HG03558 (cell line): ENCODE results near the gene PLA2G2F.

Experiments
- ATAC-seq: cut with Tn5 transposase; IDR thresholded peaks from one replicate; pipeline ENCODE4 v1.9.1; 2021; ENCODE audit warnings: moderate number of reproducible peaks; ENCODE audit not compliant: unreplicated experiment; ENCODE audit errors: extremely low read depth

The PLA2G2F gene, protein sequence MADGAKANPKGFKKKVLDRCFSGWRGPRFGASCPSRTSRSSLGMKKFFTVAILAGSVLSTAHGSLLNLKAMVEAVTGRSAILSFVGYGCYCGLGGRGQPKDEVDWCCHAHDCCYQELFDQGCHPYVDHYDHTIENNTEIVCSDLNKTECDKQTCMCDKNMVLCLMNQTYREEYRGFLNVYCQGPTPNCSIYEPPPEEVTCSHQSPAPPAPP

GRCh38 chr1:20138961-20139550, at the start of gene PLA2G2F:
PLA2G2F (plus strand) TSS chr1:20139323; CDS start chr1:20139428, 105 bp downstream.
- ATAC-seq = no peak

DNA sequence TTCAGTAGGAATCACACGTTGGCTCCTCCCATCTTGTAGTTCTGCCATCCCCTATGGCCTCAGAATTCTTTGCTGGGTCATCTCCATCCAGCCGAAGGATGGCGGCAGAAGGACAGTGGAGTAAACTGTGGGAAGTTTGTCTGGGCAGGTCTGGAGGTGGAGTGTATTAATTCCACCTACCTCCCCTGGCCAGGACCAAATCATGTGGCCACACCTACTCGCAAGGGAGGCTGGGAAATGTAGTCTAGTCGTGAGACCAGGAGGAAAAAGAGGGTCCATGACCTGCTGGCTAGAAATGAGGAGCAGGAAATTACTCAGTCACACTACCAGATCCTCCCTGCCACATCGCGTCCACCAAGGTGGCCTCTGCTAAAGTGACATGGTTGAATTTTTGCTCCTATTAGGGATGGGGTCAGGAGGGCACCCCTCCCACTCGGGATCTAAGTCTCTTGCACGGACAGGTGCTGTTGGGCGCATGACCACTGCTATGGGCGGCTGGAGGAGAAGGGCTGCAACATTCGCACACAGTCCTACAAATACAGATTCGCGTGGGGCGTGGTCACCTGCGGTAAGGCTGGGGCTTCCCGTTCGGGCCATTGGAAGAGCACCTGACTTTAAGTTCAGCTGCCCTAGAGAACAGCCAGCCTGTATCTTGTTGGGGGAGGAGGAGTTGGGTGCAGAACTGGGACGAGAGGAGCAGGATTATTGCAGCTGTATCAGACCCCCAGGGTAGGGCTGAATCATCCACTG, 49.6 kb upstream of the PLA2G2F start:
- ATAC-seq = no peak

DNA sequence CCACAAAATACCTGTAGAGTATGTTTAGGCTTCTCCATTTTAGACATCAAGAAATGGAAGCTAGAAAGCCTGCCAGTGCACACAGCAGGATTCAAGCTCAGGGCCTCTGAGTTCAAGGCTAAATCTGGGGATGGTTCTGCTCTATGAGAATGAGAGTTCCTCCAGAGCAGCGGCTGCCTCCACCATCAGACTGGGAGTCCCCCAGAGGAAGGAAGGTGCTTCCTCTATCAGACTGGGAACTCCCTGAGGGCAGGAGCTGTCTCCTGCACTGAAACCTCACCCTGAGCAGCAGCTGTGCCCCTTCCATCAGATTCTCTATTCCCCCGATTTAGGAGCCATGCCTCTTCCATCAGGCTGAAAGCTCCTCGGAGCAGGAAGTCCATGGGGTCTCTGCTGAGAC, 49.0 kb upstream of the PLA2G2F start:
- no peak for ATAC-seq

- ATAC-seq = no peak
Observed at GRCh38 chr1:20090641-20091040, 48.5 kb upstream of the PLA2G2F start.

DNA sequence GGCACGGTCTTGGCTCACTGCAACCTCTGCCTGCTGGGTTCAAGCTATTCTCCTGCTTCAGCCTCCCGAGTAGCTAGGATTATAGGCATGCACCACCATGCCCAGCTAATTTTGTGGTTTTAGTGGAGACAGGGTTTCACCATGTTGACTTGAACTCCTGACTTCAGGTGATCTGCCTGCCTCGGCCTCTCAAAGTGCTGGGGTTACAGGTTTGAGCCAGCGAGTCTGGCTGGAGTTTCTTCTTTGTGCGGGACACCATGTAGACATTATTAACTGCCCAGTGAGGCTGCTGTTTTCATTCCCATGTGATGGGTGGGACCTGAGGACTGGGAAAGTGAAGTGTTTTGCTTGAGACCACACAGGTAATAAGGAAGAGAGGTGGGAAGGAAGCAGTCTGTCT, 45.8 kb upstream of the PLA2G2F start:
- no peak for ATAC-seq

DNA sequence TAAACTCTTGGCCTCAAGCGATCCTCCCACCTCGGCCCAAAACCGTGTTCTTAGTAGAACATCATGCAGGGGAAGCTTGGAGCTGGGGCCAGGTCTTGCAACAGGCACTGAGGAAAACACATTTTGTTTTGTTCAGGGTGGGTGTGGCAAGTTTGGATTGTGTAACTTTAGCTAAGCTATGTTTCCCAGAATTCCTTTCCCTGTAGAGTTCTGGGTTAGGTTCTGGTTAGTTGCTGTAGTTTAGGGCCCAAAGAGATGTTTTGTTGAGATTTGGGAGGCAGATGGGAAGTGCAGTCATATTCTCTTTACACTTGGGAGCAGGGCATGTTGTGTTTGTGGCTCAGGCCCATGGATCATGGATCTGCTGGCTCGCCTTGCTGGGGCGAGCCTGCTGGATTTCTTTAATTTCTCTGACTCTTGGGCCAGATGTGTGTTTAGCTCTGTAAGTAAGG, 45.2 kb upstream of the PLA2G2F start:
- no peak for ATAC-seq

DNA sequence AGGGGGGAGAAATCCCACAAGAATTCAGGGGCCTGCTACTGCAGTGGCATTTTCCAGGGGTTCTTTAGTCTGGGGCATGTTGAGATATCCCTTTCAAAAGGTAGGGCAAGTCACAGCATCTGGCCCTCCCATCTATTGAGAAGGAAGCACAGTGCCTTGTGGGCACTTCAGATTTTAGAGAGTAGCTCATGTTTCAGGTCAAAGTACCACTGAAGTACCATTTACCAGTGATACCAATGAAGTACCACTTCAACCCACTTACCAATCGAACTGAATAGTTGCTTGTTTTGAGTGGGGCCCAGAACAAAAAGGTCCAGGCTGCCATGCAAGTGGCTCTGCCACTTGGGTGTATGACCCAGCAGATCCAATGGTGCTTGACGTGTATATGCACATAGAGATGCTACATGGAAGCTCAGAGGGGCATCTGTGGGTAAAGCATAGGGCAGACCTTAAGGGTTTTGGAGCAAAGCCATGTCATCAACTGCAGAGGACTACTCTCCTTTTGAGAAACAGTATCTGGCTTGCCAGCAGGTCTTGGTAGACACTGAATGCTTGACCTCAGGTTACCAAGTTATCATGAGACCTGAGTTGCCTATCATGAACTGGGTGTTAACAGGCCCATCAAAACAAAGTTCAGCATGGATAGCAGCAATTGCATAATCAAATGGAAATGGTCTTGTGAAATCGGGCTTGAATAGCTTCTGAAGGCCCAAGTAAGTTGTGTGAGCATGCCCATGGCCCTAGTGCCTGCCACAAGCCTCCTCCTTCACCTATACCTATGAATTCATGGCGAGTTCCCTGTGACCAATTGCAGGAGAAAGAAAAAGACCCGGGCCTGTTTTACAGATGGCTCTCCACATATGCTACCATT, 43.3 kb upstream of the PLA2G2F start:
- ATAC-seq = no peak

GRCh38 chr1:20096840-20097447, 42.2 kb upstream of the PLA2G2F start:
- no peak for ATAC-seq

- no peak for ATAC-seq
Observed at GRCh38 chr1:20099533-20099932, 39.6 kb upstream of the PLA2G2F start.

DNA sequence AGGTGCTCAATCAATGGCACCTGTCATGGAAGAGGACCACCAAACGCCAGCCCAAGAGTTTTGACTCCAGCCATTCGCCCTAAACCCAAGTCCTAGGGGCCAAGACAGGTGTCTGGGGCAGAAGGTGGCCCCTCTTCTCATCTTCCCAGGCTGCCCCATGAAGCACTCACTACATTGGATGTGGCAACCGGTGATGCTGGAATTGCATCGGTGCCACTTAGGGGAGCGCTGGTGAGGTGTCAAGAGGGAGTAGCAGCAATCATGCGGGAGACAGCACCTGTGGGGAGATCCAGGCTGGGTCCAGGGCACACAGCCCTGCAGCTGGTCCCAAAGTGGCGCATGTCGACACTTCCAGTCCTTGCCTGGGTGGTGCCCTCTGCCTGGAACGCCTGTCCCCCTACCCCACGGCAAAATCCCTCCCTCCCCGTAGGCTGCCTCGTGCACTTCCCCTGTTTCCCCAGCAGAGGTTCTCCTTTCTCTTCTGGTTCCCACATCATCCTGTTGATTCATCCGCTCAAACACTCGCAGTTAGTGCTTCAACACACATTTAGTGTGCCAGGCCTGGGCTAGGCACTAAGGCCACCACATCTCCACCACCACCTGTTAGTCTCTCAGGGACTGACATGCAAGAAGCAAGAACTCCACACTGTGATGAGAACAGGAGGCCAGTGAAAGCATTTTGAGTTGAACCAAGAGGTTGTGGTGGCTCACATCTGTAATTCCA, 38.3 kb upstream of the PLA2G2F start:
- ATAC-seq = no peak

DNA sequence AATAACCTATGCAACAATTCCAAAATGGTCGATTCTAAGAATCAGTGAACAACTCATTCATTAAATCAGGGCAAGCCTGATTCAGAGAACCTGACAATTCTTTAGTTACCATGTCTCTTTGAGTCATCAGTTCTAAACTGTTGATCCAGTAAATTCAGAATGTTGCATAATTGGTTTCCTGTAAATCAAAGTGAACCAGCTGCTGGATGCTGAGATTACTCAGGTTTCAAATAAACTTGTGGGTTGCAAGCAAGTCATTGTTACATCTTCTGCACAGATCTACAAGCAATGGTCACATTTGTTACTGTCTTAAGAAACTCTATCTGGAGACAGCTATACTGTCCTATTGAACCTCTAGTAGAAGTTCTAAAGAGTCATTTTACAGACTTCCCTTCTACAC, 36.2 kb upstream of the PLA2G2F start:
- no peak for ATAC-seq

GRCh38 chr1:20105856-20106255, 33.3 kb upstream of the PLA2G2F start:
- ATAC-seq = no peak

GRCh38 chr1:20107351-20107750, 31.8 kb upstream of the PLA2G2F start:
- no peak for ATAC-seq

GRCh38 chr1:20107796-20108195, 31.3 kb upstream of the PLA2G2F start:
- ATAC-seq = no peak

- no peak for ATAC-seq
Observed at GRCh38 chr1:20108366-20109123, 30.6 kb upstream of the PLA2G2F start.

DNA sequence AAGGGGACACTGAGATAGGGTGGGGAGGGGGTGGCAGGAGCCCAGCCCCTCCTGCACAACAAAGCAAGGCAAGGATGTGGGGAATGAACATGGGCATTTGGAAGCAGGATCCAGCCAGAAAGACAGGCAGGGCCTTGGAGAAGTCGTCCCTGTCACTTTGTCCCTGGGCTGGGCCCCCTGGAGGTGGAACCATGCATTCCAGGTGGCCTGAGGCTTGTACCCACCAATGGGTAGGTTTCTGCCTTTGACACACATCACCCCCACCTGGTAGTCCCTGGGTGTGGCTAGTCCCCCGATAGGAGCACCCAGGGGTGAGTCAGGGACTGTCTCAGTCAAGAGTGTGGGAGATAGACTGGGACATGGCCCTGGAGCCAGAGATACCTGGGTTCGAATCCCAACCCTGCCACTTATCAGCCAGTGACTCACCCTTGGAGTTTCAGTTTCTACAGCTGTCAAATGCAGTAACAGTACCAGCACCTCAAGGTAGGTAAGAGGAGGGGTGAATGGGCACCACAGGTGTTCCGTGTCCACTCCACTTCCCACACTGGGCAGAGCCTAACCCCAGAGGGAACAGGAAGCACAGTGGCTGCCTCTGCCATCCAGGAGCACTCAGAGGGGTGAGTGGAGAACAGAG, 29.8 kb upstream of the PLA2G2F start:
- no peak for ATAC-seq

DNA sequence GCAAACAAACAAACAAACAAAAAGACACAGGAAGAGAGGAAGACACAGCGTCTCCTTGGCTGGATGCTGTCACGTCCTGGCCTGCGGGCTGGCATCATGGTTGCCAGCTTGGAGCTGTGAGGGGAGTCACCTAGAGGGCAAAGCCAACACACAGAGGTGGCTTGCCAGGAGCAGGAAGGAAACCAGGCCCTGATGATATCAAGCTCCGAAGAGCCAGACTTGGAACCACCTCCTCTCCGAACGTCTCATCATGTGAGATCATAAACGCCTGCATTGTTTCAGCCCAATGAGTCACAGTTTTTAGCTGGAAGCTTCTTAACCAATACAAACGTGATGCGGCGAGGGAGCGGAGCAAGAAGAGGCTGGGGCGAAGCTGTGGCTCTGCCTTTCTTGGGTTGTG, 28.4 kb upstream of the PLA2G2F start:
- ATAC-seq = no peak

DNA sequence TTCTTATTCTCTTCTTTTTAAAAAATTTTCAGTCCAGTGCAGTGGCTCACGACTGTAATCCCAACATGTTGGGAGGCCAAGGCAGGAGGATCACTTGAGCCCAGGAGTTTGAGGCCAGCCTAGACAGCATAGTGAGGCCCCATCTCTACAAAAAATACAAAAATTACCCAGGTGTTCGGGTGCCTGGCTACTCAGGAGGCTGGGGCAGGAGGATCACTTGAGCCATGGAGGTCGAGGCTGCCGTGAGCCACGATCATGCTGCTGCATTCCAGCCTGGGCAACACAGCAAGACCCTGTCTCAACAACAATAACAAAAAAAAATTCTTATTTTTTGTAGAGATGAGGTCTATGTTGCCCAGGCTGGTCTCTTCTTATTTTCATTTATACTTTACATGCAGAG, 27.7 kb upstream of the PLA2G2F start:
- ATAC-seq = no peak
